H9 (cell line): ENCODE measurements around the gene TADA2A. TPM values are rescaled to one million over a fixed set of nuclear protein-coding genes. Genes with fewer than 3 reads are reported as not detected.

Source experiments
- DNase-seq: peaks from one replicate; pipeline ENCODE4 v3.0.0-alpha.2; 2017
- H2AFZ ChIP-seq: one replicate; pipeline ENCODE4 v1.6.1; 2013; ENCODE audit warnings: mild to moderate bottlenecking, low read length, control low read depth, moderate library complexity
- H2AK5ac ChIP-seq: 2 replicates; pipeline ENCODE4 v1.6.1; 2013; ENCODE audit warnings: low read length, control low read depth, mixed read lengths; ENCODE audit not compliant: insufficient read length
- H2BK120ac ChIP-seq: one replicate; pipeline ENCODE4 v1.6.1; 2013; ENCODE audit warnings: low read depth, mild to moderate bottlenecking, low read length, control low read depth, inconsistent platforms; ENCODE audit not compliant: poor library complexity, severe bottlenecking
- H2BK12ac ChIP-seq: 2 replicates; pipeline ENCODE4 v1.6.1; 2013; ENCODE audit warnings: low read length, control low read depth, mixed read lengths, low read depth; ENCODE audit not compliant: insufficient read length
- H2BK15ac ChIP-seq: 2 replicates; pipeline ENCODE4 v1.6.1; 2013; ENCODE audit warnings: low read depth, low read length, control low read depth
- H2BK20ac ChIP-seq: one replicate; pipeline ENCODE4 v1.6.1; 2013; ENCODE audit warnings: low read depth, mild to moderate bottlenecking, low read length, control low read depth, inconsistent platforms; ENCODE audit not compliant: poor library complexity, severe bottlenecking
- H2BK5ac ChIP-seq: 2 replicates; pipeline ENCODE4 v1.6.1; 2013; ENCODE audit warnings: low read length, control low read depth, mixed read lengths; ENCODE audit not compliant: insufficient read length
- H3K14ac ChIP-seq: 2 replicates; pipeline ENCODE4 v1.6.1; 2013; ENCODE audit warnings: low read length, control low read depth; ENCODE audit not compliant: insufficient read depth
- H3K18ac ChIP-seq: 2 replicates; pipeline ENCODE4 v1.6.1; 2013; ENCODE audit warnings: low read depth, mild to moderate bottlenecking, mixed read lengths, low read length, control low read depth; ENCODE audit not compliant: insufficient read length
- H3K23ac ChIP-seq: 2 replicates; pipeline ENCODE4 v1.6.1; 2013; ENCODE audit warnings: low read length, control low read depth, mixed read lengths, low read depth; ENCODE audit not compliant: insufficient read length
- H3K23me2 ChIP-seq: 2 replicates; pipeline ENCODE4 v1.6.1; 2013; ENCODE audit warnings: low read depth, mild to moderate bottlenecking, mixed read lengths, low read length, control low read depth; ENCODE audit not compliant: insufficient read length, poor library complexity, severe bottlenecking
- H3K27ac ChIP-seq: 2 replicates; pipeline ENCODE4 v1.5.1; 2013; ENCODE audit warnings: low read length, control low read depth, mixed read lengths, low read depth; ENCODE audit not compliant: insufficient read length
- H3K27me3 ChIP-seq: 2 replicates; pipeline ENCODE4 v1.6.1; 2013; ENCODE audit warnings: low read length, control low read depth, inconsistent platforms; ENCODE audit not compliant: insufficient read depth
- H3K4ac ChIP-seq: 2 replicates; pipeline ENCODE4 v1.6.1; 2013; ENCODE audit warnings: low read depth, mild to moderate bottlenecking, control low read depth, inconsistent platforms, low read length, moderate library complexity
- H3K4me1 ChIP-seq: 2 replicates; pipeline ENCODE4 v1.6.1; 2013; ENCODE audit warnings: low read length, control low read depth, inconsistent platforms; ENCODE audit not compliant: insufficient read depth
- H3K4me2 ChIP-seq: 2 replicates; pipeline ENCODE4 v1.6.1; 2013; ENCODE audit warnings: low read length, control low read depth, mixed read lengths; ENCODE audit not compliant: insufficient read length, insufficient read depth
- H3K56ac ChIP-seq: 2 replicates; pipeline ENCODE4 v1.6.1; 2013; ENCODE audit warnings: low read depth, mild to moderate bottlenecking, mixed read lengths, low read length, control low read depth; ENCODE audit not compliant: insufficient read length
- H3K79me1 ChIP-seq: 2 replicates; pipeline ENCODE4 v1.6.1; 2013; ENCODE audit warnings: low read depth, mild to moderate bottlenecking, moderate library complexity, low read length, control low read depth, inconsistent platforms; ENCODE audit not compliant: insufficient read depth, poor library complexity, severe bottlenecking
- H3K79me2 ChIP-seq: 2 replicates; pipeline ENCODE4 v1.6.1; 2013; ENCODE audit warnings: low read length, control low read depth, inconsistent platforms; ENCODE audit not compliant: insufficient read depth
- H3K9ac ChIP-seq: 2 replicates; pipeline ENCODE4 v1.6.1; 2013; ENCODE audit warnings: low read length, control low read depth, mixed read lengths; ENCODE audit not compliant: insufficient read length; ENCODE audit errors: extremely low read depth
- H3K9me3 ChIP-seq: one replicate; pipeline ENCODE4 v1.6.1; 2013; ENCODE audit warnings: low read depth, low read length, inconsistent platforms; ENCODE audit not compliant: control insufficient read depth
- H3T11ph ChIP-seq: one replicate; pipeline ENCODE4 v1.6.1; 2013; ENCODE audit warnings: mild to moderate bottlenecking, low read length, control low read depth, inconsistent platforms
- H4K20me1 ChIP-seq: one replicate; pipeline ENCODE4 v1.6.1; 2013; ENCODE audit not compliant: control insufficient read depth, insufficient read length, insufficient read depth
- H4K5ac ChIP-seq: 2 replicates; pipeline ENCODE4 v1.6.1; 2013; ENCODE audit warnings: low read depth, mild to moderate bottlenecking, mixed read lengths, low read length, control low read depth; ENCODE audit not compliant: insufficient read length
- H4K8ac ChIP-seq: replicated peaks from 2 replicates; pipeline ENCODE4 v1.6.1; 2013; ENCODE audit warnings: low read length, control low read depth, mixed read lengths, low read depth; ENCODE audit not compliant: insufficient read length
- H4K91ac ChIP-seq: 2 replicates; pipeline ENCODE4 v1.6.1; 2013; ENCODE audit warnings: low read depth, mild to moderate bottlenecking, moderate library complexity, mixed read lengths, low read length, control low read depth; ENCODE audit not compliant: insufficient read length
- H3K27ac Mint-ChIP-seq, 3 experiments: 2 replicates in 2 of 3; 3 replicates in 1 of 3; pipeline ENCODE4 v1.8.0; 2020 to 2021; ENCODE audit warnings: mixed read lengths in 3 of 3, mild to moderate bottlenecking in 1 of 3, moderate library complexity in 1 of 3
- H3K27me3 Mint-ChIP-seq: 2 replicates; pipeline ENCODE4 v1.8.0; 2021; ENCODE audit warnings: low read depth, mild to moderate bottlenecking, moderate library complexity, mixed read lengths
- H3K36me3 Mint-ChIP-seq, 3 experiments: 2 replicates in 2 of 3; 3 replicates in 1 of 3; pipeline ENCODE4 v1.8.0; 2020 to 2021; ENCODE audit warnings: low read depth in 3 of 3, mixed read lengths in 3 of 3; ENCODE audit not compliant: insufficient read depth in 1 of 3
- H3K4me1 Mint-ChIP-seq, 2 experiments: 2 replicates each; pipeline ENCODE4 v1.8.0; 2020; ENCODE audit warnings: mixed read lengths in 2 of 2
- H3K4me3 Mint-ChIP-seq, 2 experiments: 2 replicates in 1 of 2; 3 replicates in 1 of 2; pipeline ENCODE4 v1.8.0; 2020 to 2021; ENCODE audit warnings: mild to moderate bottlenecking in 2 of 2, mixed read lengths in 2 of 2, moderate library complexity in 1 of 2
- H3K9me3 Mint-ChIP-seq, 2 experiments: 2 replicates in 1 of 2; 3 replicates in 1 of 2; pipeline ENCODE4 v1.8.0; 2020; ENCODE audit warnings: mild to moderate bottlenecking in 2 of 2, mixed read lengths in 2 of 2, moderate library complexity in 1 of 2
- WGBS: extraction: QIAGEN DNeasy Blood & Tissue Kit; methylation state at CpG from one replicate; pipeline ENCODE4 v1.1.7; 2013; ENCODE audit warnings: missing lambda C conversion rate, low lambda C conversion rate, mixed read lengths; ENCODE audit not compliant: insufficient read length; ENCODE audit errors: extremely low coverage; 5-methylcytosine and 5-hydroxymethylcytosine counted together
- total RNA-seq: library from RNA; stranded (reverse); gene quantifications from 2 replicates; pipeline ENCODE4 v1.2.1, GENCODE V29; 2021
- TF ChIP-seq, protein P1 (sequence below): fragments of 200-600 bp; sonication (generic); conservative IDR thresholded peaks from 3 replicates; pipeline ENCODE4 v1.8.0; 2021; ENCODE audit warnings: antibody characterized with exemption, mild to moderate bottlenecking

Gene TADA2A
- total RNA-seq, 1 experiment from 2014 or later, result 20.9 TPM

DNA sequence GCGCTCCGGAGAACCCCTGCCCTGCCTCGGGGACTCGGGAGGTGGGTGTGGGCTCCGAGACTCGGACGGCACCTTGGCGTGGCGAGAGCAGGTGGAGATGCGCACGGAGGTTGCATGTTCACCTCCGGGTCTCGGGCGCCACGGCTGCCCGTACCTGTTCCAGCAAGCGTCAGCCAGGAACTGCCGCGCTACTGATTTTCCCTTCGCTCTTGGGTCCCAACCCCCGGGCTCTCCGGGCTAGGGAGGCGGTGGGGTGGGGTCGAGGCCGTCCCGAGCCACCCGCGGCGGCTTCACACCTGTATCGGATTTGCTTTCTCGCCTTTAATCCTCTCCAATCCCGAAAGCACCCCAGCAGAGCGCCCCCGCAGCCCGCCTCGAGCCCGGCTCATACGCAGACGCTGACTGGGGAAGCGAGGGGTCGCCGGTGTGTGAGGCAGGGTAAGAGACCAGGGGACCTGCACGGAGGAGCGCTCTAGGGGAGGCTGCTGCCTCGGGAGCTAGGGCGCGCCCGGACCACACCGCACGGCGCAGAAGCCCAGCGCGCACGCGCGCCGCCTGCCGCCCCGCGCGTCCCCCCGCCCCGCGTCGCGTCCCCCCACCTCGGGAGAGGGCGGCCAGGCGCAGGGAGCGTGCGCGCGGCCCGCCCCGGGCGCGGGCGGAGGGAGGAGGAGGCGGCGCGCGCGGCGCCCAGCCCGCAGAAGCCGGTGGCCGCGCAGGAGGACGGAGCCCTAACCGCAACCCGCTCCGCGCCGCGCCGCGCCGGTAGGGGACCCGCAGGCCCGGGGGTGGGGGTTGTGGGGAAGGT, 82.7 kb downstream of the TADA2A start, which contains the start of gene DUSP14:
DUSP14 (plus strand) TSS at position 695 of the 805 bp plus-strand sequence. CDS start 22,382 bp downstream, outside the sequence.
- Histone ChIP-seq H3K9ac (peak within 1 kb of the TSS; percentile 30), H2BK12ac (no peak within 1 kb of the TSS), H3K23me2 (peaks cover 17% of the 10 kb centered on the region), H4K5ac (no peak within 1 kb of the TSS), H2BK15ac (no peak within 1 kb of the TSS; the same call in 1 of the 2 replicates), H3T11ph (no peak within 1 kb of the TSS), H2BK20ac (no peak within 1 kb of the TSS), H3K23ac (no peak within 1 kb of the TSS), H2BK5ac (no peak within 1 kb of the TSS), H3K27me3 (no peaks in the 10 kb centered on the region), H3K18ac (peak within 1 kb of the TSS; percentile 64), H2BK120ac (no peak within 1 kb of the TSS), H3K79me2 (0 out of 2 replicates have a peak, but pooled peaks cover 2% of the 10 kb centered on the region), H2AFZ (peak within 1 kb of the TSS; percentile 19), H3K4me1 (peaks cover 6% of the 10 kb centered on the region), H3K27ac (no peak within 1 kb of the TSS), H4K20me1 (no peaks in the 10 kb centered on the region), H3K56ac (no peak within 1 kb of the TSS), H3K4ac (no peak within 1 kb of the TSS), H4K8ac (no peak within 1 kb of the TSS), H3K9me3 (no peaks in the 10 kb centered on the region), H4K91ac (no peak within 1 kb of the TSS), H3K4me2 (peak within 1 kb of the TSS; percentile 91), H3K79me1 (peaks cover 1% of the 10 kb centered on the region), H2AK5ac (no peak within 1 kb of the TSS), H3K14ac (no peak within 1 kb of the TSS)
- TF ChIP-seq, protein P1, sequence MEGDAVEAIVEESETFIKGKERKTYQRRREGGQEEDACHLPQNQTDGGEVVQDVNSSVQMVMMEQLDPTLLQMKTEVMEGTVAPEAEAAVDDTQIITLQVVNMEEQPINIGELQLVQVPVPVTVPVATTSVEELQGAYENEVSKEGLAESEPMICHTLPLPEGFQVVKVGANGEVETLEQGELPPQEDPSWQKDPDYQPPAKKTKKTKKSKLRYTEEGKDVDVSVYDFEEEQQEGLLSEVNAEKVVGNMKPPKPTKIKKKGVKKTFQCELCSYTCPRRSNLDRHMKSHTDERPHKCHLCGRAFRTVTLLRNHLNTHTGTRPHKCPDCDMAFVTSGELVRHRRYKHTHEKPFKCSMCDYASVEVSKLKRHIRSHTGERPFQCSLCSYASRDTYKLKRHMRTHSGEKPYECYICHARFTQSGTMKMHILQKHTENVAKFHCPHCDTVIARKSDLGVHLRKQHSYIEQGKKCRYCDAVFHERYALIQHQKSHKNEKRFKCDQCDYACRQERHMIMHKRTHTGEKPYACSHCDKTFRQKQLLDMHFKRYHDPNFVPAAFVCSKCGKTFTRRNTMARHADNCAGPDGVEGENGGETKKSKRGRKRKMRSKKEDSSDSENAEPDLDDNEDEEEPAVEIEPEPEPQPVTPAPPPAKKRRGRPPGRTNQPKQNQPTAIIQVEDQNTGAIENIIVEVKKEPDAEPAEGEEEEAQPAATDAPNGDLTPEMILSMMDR, result no peak
- H3K4me1 Mint-ChIP-seq, result peaks cover 35% of the 10 kb centered on the region in 2 experiments
- H3K9me3 Mint-ChIP-seq, result no peaks in the 10 kb centered on the region; a peak in 2 of 5 replicates
- peak; percentile 91 for DNase-seq
- WGBS, result no CpG with 5 or more reads among the region's 100 CpGs
- H3K36me3 Mint-ChIP-seq, result peaks cover 0 to 3% (median 0%) of the 10 kb centered on the region in 3 experiments; a peak in 3 of 7 replicates
- peak within 1 kb of the TSS; percentile 67 to 89 (median 86); a peak in 6 of 7 replicates for H3K27ac Mint-ChIP-seq
- H3K4me3 Mint-ChIP-seq, result peak within 1 kb of the TSS; percentile 89 to 90
- peaks cover 12% of the 10 kb centered on the region for H3K27me3 Mint-ChIP-seq
